Inflammatory macrophage treated with lipopolysaccharide for 1 hour (primary cell): Measurements from ENCODE around the gene CNOT3.
"Not testable (repeated sequence)": the region's sequence is repeated elsewhere in the genome, so short reads cannot be mapped to it uniquely, and the experiment has no call there.

Experiments used
- DNase-seq, 2 donors: peaks; one replicate each; pipeline ENCODE4 v3.0.0-alpha.2; 2020 to 2022

The CNOT3 gene

GRCh38 chr19:54137699-54138488 lies at the start of gene CNOT3:
Gene CNOT3, plus strand, starts transcription at chr19:54137762. Its CDS starts 5,217 bp downstream, at chr19:54142979.
- no peak for DNase-seq

DNA sequence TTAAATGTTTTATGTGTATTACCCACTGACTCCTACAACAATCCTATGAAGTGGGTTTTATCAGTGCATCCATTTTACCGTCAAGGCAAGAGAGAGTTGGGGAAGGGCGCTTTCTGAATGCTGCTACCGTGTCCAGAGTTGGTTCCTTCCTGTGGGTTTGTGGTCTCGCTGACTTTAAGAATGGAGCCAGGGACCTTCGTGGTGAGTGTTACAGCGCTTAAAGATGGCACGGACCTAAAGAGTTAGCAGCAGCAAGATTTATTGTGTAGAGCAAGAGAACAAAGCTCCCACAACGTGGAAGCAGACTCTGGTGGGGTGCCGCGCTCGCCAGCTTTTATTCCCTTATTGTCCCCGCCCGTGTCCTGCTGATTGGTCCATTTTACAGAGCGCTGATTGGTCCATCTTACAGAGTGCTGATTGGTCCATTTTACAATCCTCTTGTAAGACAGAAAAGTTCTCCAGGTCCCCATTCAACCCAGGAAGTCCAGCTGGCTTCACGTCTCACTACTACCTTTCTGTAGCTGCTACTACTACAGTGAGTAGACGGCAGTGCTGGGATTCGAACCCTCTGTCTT lies 43.0 kb upstream of the CNOT3 start:
- DNase-seq = no peak

DNA sequence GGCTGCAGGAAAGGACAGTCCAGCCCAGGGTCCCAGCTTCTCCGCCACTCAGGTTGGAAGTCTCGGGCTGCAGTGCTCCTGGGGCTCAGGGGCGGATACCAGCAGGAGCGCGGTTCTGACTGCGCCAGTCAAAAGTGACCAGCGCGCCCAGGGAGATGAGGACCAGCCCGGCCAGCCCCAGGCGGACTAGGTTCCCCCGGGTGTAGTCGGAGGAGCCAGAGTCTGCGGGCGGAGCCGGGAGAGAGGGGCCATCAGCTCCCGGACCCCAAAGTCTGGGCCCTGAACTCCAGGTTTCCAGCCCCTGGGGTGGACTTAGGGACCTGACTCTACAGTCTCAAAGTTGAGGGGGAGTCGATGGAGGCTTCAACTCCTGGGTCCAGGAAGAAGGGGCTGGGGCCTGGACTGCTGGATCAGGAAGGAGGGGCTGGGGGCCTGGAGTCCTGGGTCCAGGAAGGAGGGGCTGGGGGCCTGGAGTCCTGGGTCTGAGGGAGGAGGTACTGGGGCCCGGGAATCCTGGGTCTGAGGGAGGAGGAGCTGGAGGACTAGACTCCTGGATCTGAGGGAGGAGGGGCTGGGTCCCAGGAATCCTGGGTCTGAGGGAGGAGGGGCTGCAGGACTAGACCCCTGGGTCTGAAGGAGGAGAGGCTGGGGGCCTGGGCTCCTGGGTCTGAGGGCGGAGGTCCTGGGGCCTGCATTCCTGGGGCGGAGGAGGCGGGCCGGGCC lies 42.3 kb upstream of the CNOT3 start:
- no peak for DNase-seq

DNA sequence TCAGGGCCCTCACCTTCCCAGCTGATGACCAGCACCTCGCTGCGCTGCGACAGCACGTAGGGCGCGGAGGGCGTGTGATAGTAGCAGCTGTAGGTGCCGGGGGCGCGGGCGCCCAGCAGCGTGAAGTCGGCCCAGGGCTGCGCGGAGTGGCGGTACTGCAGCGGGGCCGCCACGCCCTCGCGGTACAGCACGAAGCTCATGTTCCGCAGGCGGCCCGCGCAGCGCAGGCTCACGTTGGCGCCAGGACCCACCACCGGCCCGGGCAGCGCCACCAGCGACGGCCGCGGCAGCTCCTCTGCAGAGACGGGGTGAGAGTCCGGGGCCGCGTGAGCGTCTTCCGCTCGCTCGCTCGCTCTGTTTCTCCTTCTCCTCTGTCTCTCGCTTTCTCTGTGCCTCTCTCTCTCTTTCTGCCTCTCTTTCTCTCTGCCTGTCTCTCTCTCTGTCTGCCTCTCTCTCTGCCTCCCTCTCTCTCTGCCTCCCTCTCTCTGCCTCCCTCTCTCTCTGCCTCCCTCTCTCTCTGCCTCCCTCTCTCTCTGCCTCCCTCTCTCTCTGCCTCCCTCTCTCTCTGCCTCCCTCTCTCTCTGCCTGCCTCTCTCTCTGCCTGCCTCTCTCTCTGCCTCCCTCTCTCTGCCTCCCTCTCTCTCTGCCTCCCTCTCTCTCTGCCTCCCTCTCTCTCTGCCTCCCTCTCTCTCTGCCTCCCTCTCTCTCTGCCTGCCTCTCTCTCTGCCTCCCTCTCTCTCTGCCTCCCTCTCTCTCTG lies 41.5 kb upstream of the CNOT3 start:
- DNase-seq = peak in 1 of 2 donors; percentile 11

- DNase-seq = peak in 1 of 2 donors; percentile 23
Measured at GRCh38 chr19:54096617-54097106, 40.9 kb upstream of the CNOT3 start.

DNA sequence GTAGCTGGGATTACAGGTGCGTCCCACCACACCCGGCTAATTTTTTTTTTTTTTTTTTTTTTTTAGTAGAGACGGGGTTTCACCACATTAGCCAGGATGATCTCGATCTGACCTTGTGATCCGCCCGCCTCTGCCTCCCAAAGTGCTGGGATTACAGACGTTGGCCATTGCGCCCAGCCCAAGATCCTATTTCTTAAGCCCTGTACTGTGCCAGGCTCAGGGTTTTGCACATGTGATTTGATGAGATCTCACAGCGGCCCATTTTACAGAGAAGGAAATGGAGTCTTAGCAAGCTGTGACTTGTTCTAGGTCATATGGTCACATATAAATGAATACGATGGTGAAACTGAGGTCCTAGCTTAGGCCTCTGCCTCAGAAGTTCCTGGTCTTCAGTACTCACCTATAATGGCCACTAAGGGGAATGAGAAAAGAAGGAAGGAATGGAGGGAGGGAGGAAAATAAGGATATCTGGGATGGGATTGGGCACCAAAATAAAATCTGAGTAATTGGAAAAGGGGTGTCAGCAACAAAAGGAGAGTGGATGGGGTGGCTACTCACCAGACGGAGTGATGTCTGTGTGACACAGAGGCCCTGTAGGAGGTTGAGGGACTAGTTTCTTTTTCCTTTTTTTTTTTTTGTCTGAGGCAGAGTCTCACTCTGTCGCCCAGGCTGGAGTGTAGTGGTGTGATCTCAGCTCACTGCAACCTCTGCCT lies 38.2 kb upstream of the CNOT3 start:
- peak; percentile 56 to 68 for DNase-seq

GRCh38 chr19:54099903-54100255 lies 37.7 kb upstream of the CNOT3 start:
- not testable (repeated sequence) for DNase-seq

GRCh38 chr19:54100561-54100960 lies 37.0 kb upstream of the CNOT3 start, which contains the start of gene OSCAR:
Gene OSCAR, minus strand, starts transcription at chr19:54100803. Its CDS starts 11 bp downstream, at chr19:54100792.
- DNase-seq = peak; percentile 88 to 91

DNA sequence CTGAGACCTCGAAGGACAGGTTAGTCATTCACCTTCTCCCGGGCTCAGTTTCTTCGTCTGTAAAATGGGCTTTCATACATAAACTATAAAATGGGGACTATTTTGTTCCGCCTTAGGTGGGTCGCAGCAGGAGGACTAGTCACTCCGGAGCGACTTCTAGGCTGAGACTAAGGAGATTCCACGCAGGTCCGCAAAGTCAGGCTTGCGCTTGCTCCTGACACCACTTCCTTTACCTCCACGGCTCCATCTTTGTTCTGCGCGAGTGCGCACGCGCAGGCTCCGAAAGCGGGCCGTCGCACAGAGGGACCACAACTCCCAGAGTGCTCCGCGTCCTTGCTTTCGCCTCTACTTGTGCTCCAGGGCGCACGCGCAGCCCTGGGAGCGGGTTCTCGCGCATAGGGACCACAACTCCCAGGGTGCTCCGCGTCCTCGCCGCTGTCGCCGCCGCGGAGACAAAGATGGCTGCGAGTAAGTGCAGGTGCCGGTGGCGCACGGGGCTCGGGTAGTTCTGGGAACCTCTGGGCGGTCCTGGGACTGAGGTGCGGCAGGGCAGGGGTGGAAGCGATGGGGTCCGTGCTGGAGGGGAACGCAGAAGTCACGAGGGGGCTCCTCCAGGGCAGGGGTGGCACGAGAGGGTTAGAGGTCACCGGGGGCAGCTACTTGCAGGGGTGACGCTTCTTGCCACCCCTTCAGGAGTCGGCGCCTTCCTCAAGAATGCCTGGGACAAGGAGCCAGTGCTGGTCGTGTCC lies 35.0 kb upstream of the CNOT3 start, which contains the start of gene NDUFA3:
NDUFA3 (plus strand) TSS at position 435 of the 749 bp plus-strand sequence; CDS start at position 459, 24 bp downstream.
- peak; percentile 97 to 98 for DNase-seq

DNA sequence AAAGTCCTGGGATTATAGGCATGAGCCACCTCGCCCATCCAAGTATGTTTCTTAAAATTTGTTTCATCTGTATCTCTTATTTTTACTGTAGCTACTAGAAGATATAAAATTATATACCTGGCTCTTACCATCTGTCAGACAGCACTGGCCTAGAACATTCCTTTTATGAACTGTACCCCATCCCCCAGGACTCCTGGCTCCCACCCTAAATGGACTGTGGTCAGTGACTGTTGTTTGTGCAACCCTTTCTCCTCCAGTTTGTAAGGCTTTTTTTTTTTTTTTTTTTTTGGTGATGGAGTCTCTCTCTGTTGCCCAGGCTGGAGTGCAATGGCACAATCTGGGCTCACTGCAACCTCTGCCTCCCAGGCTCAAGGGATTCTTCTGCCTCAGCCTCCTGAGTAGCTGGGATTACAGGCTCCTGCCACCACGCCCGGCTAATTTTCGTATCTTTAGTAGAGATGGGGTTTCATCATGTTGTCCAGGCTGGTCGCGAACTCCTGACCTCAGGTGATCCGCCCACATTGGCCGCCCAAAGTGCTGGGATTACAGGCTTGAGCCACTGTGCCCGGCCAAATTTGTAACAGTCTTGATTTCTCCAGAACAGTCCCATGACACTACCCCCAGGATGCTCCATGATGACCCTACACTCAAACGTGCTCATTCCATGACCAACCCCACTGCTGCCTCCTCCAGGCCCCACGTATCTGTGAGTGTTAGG lies 32.4 kb upstream of the CNOT3 start:
- DNase-seq = no peak

- DNase-seq = no peak
Measured at GRCh38 chr19:54105796-54106195, 31.8 kb upstream of the CNOT3 start.

- DNase-seq = no peak
Measured at GRCh38 chr19:54106716-54107115, 30.8 kb upstream of the CNOT3 start.

GRCh38 chr19:54107876-54108490 lies 29.6 kb upstream of the CNOT3 start:
- no peak for DNase-seq

DNA sequence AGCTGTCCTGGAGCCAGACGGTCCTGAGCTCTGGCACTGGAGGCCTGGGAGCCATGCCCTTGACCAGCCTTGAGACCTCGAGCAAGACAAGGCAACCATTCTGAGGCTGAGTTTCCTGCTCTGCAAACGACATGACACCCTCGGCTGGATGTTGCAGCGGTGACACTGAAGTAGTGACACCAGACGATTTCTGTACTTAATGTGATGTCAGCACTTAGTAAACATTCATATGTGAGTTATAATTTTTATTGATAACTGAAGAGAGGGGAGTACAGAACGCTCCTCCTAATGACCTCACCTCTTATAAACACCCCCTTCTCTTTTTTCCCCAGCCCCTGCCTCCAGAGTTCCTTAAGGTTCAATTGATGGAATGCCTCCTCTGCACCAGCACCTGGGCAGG lies 29.1 kb upstream of the CNOT3 start:
- DNase-seq = no peak

- DNase-seq = no peak
Measured at GRCh38 chr19:54109651-54110050, 27.9 kb upstream of the CNOT3 start.

DNA sequence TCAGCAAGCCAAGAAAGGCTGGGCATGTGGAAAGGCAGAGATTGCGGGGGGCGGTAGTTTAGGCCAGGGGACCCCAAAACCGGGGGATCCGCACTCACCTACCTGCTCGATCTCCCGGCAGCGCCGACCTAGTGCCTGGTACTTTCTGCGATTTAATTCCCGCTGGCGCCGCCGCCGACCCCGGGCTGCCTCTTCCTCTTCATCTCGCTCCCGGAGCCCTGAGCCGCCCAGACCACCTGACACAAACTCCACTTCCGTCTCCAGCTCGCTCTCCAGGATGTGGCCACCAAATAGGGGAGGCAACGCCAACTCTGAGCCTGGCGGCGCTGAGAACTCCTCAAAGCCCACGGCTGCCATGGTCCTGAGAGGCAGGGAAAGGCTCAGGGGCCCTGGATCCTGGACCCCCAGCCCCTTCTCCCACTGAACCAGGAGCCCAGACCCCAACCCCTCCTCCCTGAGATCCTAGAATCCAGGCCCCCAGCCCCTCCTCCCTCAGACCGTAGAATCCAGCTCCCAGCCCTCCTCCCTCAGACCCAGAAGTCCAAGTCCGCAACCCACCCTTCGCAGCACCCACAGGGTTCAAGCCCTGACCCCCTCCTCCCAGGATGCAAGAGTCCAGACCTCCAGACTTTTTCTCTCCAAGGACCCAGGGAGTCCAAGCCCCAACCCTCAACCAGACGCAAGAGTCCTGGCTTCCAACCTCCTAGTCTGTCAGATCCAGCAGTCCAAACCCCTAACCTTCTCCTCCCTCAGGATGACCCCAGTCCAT lies 23.0 kb upstream of the CNOT3 start:
- DNase-seq = peak; percentile 59 to 60

DNA sequence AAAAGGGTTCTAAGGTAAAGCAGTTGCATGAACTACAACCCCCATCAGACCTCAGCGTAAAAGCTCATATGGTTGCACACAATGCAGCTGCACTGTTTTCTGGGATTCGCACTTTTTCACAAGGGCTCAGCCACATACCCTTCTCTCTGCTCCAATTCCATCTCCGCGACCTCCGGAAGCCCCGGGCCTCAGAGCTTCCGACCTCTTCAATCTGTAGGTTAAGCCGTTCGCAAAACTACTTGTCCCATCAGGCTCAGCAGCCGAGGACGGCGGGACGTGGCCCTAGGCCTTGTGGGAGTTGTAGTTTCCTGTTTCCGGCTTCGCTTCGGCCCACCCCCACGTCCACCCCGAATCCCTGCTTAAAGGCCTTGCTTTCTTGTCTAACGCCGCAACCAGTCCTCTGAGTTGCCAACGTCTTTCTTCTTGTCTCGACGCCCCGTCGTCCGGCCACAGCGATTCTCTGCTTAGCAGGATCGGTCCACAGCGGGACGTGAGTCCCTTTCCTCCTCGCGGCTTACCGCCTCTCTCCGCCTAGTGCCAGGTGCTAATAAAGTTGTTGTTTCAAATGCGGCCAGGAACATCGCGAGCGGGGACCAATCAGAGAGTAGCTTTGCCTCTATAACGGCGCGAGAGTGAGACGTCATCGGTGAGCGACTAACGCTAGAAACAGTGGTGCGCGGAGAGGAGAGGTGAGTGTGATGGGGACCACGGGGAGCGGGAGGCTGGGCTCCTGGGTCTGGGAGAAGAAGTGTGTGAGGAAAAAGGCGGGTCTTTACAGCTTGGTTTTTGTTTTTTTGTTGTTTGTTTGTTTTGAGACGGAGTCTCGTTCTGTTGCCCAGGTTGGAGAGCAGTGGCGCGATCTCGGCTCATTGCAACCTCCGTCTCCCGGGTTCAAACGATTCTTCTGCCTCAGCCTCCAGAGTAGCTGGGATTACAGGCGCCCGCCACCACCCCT lies 22.2 kb upstream of the CNOT3 start, which contains the start of the genes PRPF31 and TFPT:
PRPF31 (plus strand) TSS at position 646 of the 955 bp plus-strand sequence. CDS start 2,525 bp downstream, outside the sequence.
TFPT (minus strand) TSS at position 549 of the 955 bp plus-strand sequence; CDS start at position 161, 388 bp downstream.
- DNase-seq = peak; percentile 96 to 100

DNA sequence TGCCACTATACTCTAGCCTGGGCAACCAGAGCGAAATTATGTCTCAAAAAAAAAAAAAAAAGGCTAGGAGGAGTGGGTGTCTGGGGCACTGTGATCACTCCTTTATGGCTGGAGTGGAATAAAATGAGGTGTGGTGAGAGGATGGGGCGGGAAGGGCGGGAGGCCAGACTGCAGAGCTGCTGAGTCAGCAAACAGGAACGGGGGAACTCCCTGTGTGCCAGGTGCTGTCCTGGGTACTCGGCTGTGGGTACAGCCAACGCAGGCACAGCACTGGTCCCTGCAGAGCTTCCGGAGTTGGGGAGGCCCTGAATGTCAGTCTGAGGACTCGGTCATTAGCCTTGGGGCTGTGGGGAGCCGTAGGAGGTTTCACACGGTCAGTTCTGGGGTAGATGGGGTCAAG lies 16.3 kb upstream of the CNOT3 start:
- no peak for DNase-seq
